CD14-positive monocyte (primary cell): Measurements from ENCODE around the gene SETD3. TPM values are rescaled to one million over a fixed set of nuclear protein-coding genes. Genes with fewer than 3 reads are reported as not detected.

Experiments used
- DNase-seq, 3 donors: peaks; one replicate each; pipeline ENCODE4 v3.0.0-alpha.2; 2011 to 2022
- H2AFZ ChIP-seq: 2 replicates; pipeline ENCODE4 v1.6.0; 2012; ENCODE audit warnings: mild to moderate bottlenecking, low read depth, low read length, inconsistent platforms; ENCODE audit not compliant: insufficient read depth, poor library complexity, severe bottlenecking
- H3K27ac ChIP-seq, 2 donors: 1 replicate in 1 of 2; 2 replicates in 1 of 2; pipeline ENCODE4 v1.5.1; 2012 to 2013; ENCODE audit warnings: low read length in 2 of 2, control low read depth in 1 of 2, inconsistent platforms in 1 of 2, low read depth in 1 of 2, mild to moderate bottlenecking in 1 of 2
- H3K27me3 ChIP-seq, 2 donors: one replicate each; pipeline versions ENCODE4 v1.6.0 to v1.6.1; 2011 to 2013; ENCODE audit warnings: low read length in 2 of 2; ENCODE audit not compliant: control insufficient read depth in 2 of 2, insufficient read depth in 2 of 2
- H3K36me3 ChIP-seq, 2 donors: replicated peaks in 1 of 2; 1 replicate in 1 of 2; 2 replicates in 1 of 2; pipeline versions ENCODE4 v1.5.1 to v1.6.1; 2012 to 2013; ENCODE audit warnings: low read length in 2 of 2, control low read depth in 1 of 2, inconsistent platforms in 1 of 2, mild to moderate bottlenecking in 1 of 2; ENCODE audit not compliant: insufficient read depth in 2 of 2, control insufficient read depth in 1 of 2
- H3K4me1 ChIP-seq, 2 donors: 1 replicate in 1 of 2; 2 replicates in 1 of 2; pipeline versions ENCODE4 v1.5.1 to v1.6.1; 2012 to 2013; ENCODE audit warnings: low read length in 2 of 2, control low read depth in 1 of 2, inconsistent platforms in 1 of 2, mild to moderate bottlenecking in 1 of 2, moderate library complexity in 1 of 2; ENCODE audit not compliant: insufficient read depth in 2 of 2, control insufficient read depth in 1 of 2
- H3K4me2 ChIP-seq: replicated peaks from 2 replicates; pipeline ENCODE3; 2012; ENCODE audit warnings: low read length, moderate library complexity, mild to moderate bottlenecking; ENCODE audit not compliant: poor library complexity, severe bottlenecking; ENCODE audit errors: extremely low read depth
- H3K4me3 ChIP-seq, 3 experiments: fragments of 200-600 bp in 1 of 3; sonication (generic) in 1 of 3; replicated peaks in 1 of 3; 1 replicate in 2 of 3; 2 replicates in 1 of 3; pipeline ENCODE4 v1.5.1; 2011 to 2013; ENCODE audit warnings: low read length in 3 of 3, mild to moderate bottlenecking in 3 of 3, control low read depth in 2 of 3, low read depth in 2 of 3, inconsistent platforms in 1 of 3, moderate library complexity in 1 of 3
- H3K79me2 ChIP-seq: 2 replicates; pipeline ENCODE4 v1.6.0; 2012; ENCODE audit warnings: mild to moderate bottlenecking, control low read depth, inconsistent platforms, low read length, moderate library complexity; ENCODE audit not compliant: insufficient read depth
- H3K9ac ChIP-seq: 2 replicates; pipeline ENCODE4 v1.6.0; 2017; ENCODE audit warnings: low read length, mild to moderate bottlenecking; ENCODE audit not compliant: insufficient read depth, poor library complexity, severe bottlenecking
- H3K9me3 ChIP-seq, 2 donors: replicated peaks in 1 of 2; 1 replicate in 1 of 2; 2 replicates in 1 of 2; pipeline versions ENCODE4 v1.5.1 to v1.6.1; 2012 to 2013; ENCODE audit warnings: low read length in 2 of 2, control low read depth in 1 of 2; ENCODE audit not compliant: control insufficient read depth in 1 of 2, insufficient read depth in 1 of 2
- H4K20me1 ChIP-seq: 2 replicates; pipeline ENCODE4 v1.6.0; 2012; ENCODE audit warnings: mild to moderate bottlenecking, low read length, control low read depth, moderate library complexity; ENCODE audit not compliant: insufficient read depth
- H3K27ac Mint-ChIP-seq, 7 donors: one replicate each; pipeline ENCODE4 v1.8.0; 2020; ENCODE audit warnings: mild to moderate bottlenecking in 7 of 7, mixed read lengths in 7 of 7, moderate library complexity in 6 of 7, inconsistent platforms in 2 of 7
- H3K27me3 Mint-ChIP-seq, 3 donors: one replicate each; pipeline ENCODE4 v1.8.0; 2021 to 2022; ENCODE audit warnings: low read depth in 3 of 3, mild to moderate bottlenecking in 3 of 3, mixed read lengths in 3 of 3, moderate library complexity in 3 of 3, inconsistent platforms in 1 of 3
- H3K36me3 Mint-ChIP-seq, 2 donors: one replicate each; pipeline ENCODE4 v1.8.0; 2020; ENCODE audit warnings: mixed read lengths in 2 of 2, inconsistent platforms in 1 of 2, mild to moderate bottlenecking in 1 of 2
- H3K4me1 Mint-ChIP-seq: one replicate; pipeline ENCODE4 v1.8.0; 2020; ENCODE audit warnings: mild to moderate bottlenecking, mixed read lengths
- H3K4me3 Mint-ChIP-seq, 2 donors: one replicate each; pipeline ENCODE4 v1.8.0; 2020; ENCODE audit warnings: mild to moderate bottlenecking in 2 of 2, mixed read lengths in 2 of 2, moderate library complexity in 1 of 2
- H3K9me3 Mint-ChIP-seq, 7 donors: one replicate each; pipeline ENCODE4 v1.8.0; 2020 to 2022; ENCODE audit warnings: mixed read lengths in 7 of 7, mild to moderate bottlenecking in 6 of 7, moderate library complexity in 6 of 7, inconsistent platforms in 2 of 7
- WGBS: methylation state at CpG from one replicate; pipeline ENCODE4 v1.1.5; 2013; ENCODE audit warnings: missing lambda C conversion rate; ENCODE audit not compliant: insufficient coverage; 5-methylcytosine and 5-hydroxymethylcytosine counted together
- intact Hi-C, 2 donors: fragments of 100-400 bp; cut with micrococcal nuclease; formaldehyde crosslinking; loops; one replicate each; pipeline versions ENCODE4 v1.15.0 to v1.15.1; 2023
- polyA plus RNA-seq, 3 donors: library from polyadenylated mRNA; depleted of rRNA in 1 of 3; unstranded in 2 of 3; stranded (reverse) in 1 of 3; fragments of 300-500 nt in 2 of 3; fragments of >200 nt in 1 of 3; fragmentation: Illumina TruSeq in 2 of 3; gene quantifications; 1 replicate in 2 of 3; 2 replicates in 1 of 3; pipeline ENCODE4 v1.2.3, GENCODE V29; 2012 to 2021
- TF ChIP-seq, protein P1 (sequence below): fragments of 200-600 bp; IDR thresholded peaks from one replicate; pipeline ENCODE4 v1.8.0; 2022; ENCODE audit warnings: antibody characterized with exemption, mild to moderate bottlenecking

SETD3 gene
- polyA plus RNA-seq, 3 donors, result 22.9 to 39.5 (median 38.7) TPM

DNA sequence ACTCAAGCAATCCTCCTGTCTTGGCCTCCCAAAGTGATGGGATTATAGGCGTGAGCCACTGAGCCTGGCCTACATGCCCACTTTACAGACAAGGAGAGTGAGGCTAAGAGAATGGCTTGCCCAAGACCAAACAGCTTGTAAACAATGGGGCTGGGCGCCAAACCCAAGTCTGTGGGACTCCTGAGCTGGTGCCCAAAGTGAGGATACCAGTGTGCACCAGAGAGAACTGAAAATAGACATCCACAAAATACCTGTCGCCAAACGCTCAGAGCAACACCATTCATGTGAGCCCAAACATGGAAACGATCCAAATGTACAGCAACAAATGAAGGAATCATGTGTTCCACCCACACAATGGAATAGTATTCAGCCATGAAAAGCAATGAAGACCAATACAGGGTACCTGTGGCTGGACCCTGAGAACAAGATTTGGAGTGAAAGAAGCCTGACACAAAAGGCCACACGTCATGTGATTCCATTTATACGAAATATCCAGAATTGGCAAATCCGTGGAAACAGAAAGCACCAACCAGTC is 38.8 kb upstream of the SETD3 start:
- Histone ChIP-seq H2AFZ (no peak overlapping the region), H3K4me1 (no peaks in the 10 kb centered on the region), H3K27me3 (no peaks in the 10 kb centered on the region), H3K4me2 (no peak overlapping the region), H4K20me1 (no peaks in the 10 kb centered on the region), H3K36me3 (no peaks in the 10 kb centered on the region), H3K27ac (no peak overlapping the region), H3K4me3 (no peak overlapping the region), H3K79me2 (no peaks in the 10 kb centered on the region), H3K9ac (no peak overlapping the region), H3K9me3 (no peaks in the 10 kb centered on the region)
- Mint-ChIP-seq H3K9me3 (no peaks in the 10 kb centered on the region), H3K4me1 (no peaks in the 10 kb centered on the region), H3K36me3 (no peaks in the 10 kb centered on the region), H3K27ac (peak overlapping the region in 1 of 7 donors; percentile 72), H3K4me3 (no peak overlapping the region), H3K27me3 (peaks cover 0 to 9% (median 5%) of the 10 kb centered on the region in 3 donors)
- WGBS, result 94% methylated on average over 6 of the region's 8 CpGs
- intact Hi-C loops, result loop anchor here (2.0 to 5.0 kb wide), 3 partner anchors 108 to 363 kb away; no protein-coding TSS in a partner anchor
- DNase-seq, result no peak
- TF ChIP-seq, protein P1, sequence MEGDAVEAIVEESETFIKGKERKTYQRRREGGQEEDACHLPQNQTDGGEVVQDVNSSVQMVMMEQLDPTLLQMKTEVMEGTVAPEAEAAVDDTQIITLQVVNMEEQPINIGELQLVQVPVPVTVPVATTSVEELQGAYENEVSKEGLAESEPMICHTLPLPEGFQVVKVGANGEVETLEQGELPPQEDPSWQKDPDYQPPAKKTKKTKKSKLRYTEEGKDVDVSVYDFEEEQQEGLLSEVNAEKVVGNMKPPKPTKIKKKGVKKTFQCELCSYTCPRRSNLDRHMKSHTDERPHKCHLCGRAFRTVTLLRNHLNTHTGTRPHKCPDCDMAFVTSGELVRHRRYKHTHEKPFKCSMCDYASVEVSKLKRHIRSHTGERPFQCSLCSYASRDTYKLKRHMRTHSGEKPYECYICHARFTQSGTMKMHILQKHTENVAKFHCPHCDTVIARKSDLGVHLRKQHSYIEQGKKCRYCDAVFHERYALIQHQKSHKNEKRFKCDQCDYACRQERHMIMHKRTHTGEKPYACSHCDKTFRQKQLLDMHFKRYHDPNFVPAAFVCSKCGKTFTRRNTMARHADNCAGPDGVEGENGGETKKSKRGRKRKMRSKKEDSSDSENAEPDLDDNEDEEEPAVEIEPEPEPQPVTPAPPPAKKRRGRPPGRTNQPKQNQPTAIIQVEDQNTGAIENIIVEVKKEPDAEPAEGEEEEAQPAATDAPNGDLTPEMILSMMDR, result no peak

DNA sequence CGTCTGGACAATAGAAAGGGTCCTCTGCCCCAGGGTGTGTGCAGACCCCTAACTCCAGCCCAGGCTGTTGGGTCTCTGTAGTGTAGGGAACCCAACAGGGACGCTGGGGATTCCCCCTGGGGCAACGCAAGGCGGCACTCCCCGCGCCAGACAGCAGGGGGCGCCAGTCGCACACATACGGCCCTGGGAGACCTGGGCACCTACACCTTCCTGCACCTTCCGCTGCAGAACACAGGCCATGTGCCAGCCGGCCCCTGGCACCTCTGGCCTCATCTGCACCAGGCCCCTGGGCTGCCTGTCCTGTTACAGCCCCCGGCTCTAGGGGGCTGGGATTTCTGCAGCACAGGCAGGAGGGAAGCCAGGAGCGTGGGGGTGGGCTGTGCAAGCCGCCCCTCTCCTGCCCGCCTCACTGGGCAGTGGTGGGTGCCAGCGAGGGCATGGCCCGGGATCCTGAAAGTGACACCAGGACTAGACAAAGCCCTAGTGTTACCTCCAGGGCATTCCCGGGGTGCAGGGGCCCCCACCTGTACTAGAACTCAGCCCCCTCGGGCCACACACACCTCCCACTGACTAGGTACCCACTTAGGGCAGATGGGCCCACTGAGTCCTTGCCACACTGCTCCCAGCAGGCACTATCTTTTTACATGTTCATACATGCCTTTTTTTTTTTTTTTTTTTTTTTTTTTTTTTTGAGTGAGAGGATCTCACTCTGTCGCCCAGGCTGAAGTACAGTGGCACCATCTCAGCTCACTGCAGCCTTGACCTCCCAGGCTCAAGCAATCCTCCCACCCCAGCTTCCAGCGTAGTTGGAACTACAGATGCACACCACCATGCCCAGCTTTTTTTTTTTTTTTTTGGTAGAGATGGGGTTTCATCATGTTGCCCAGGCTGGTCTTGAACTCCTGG is 38.0 kb upstream of the SETD3 start:
- no peak overlapping the region for H3K4me2 ChIP-seq
- H4K20me1 ChIP-seq, result no peaks in the 10 kb centered on the region
- intact Hi-C loops, result loop anchor here (2.0 to 5.0 kb wide), 3 partner anchors 109 to 364 kb away; no protein-coding TSS in a partner anchor
- 38% methylated on average over 19 of the region's 21 CpGs for WGBS
- no peak overlapping the region for H3K27ac Mint-ChIP-seq
- H3K4me1 ChIP-seq, result no peaks in the 10 kb centered on the region
- no peaks in the 10 kb centered on the region for H3K9me3 ChIP-seq
- H3K4me1 Mint-ChIP-seq, result peaks cover 2% of the 10 kb centered on the region
- H3K9me3 Mint-ChIP-seq, result no peaks in the 10 kb centered on the region
- no peaks in the 10 kb centered on the region for H3K27me3 ChIP-seq
- peaks cover 0 to 2% of the 10 kb centered on the region in 2 donors for H3K36me3 Mint-ChIP-seq
- TF ChIP-seq, protein P1, result peak; percentile 98
- no peak overlapping the region for H3K27ac ChIP-seq
- no peak overlapping the region for H2AFZ ChIP-seq
- H3K4me3 ChIP-seq, result no peak overlapping the region
- DNase-seq, result peak; percentile 32 to 64 (median 50)
- no peak overlapping the region for H3K4me3 Mint-ChIP-seq
- H3K27me3 Mint-ChIP-seq, result peaks cover 0 to 9% (median 5%) of the 10 kb centered on the region in 3 donors
- no peaks in the 10 kb centered on the region for H3K36me3 ChIP-seq
- H3K79me2 ChIP-seq, result no peaks in the 10 kb centered on the region
- H3K9ac ChIP-seq, result no peak overlapping the region
